Measurements from ENCODE around the gene SCNN1B.
"Not testable (repeated sequence)": the region's sequence is repeated elsewhere in the genome, so short reads cannot be mapped to it uniquely, and the experiment has no call there.

SCNN1B gene, protein sequence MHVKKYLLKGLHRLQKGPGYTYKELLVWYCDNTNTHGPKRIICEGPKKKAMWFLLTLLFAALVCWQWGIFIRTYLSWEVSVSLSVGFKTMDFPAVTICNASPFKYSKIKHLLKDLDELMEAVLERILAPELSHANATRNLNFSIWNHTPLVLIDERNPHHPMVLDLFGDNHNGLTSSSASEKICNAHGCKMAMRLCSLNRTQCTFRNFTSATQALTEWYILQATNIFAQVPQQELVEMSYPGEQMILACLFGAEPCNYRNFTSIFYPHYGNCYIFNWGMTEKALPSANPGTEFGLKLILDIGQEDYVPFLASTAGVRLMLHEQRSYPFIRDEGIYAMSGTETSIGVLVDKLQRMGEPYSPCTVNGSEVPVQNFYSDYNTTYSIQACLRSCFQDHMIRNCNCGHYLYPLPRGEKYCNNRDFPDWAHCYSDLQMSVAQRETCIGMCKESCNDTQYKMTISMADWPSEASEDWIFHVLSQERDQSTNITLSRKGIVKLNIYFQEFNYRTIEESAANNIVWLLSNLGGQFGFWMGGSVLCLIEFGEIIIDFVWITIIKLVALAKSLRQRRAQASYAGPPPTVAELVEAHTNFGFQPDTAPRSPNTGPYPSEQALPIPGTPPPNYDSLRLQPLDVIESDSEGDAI

GRCh38 chr16:23302045-23302956 is at the start of gene SCNN1B:
TSS of gene SCNN1B (plus strand) at chr16:23302302. CDS start at chr16:23348600, 46,298 bp downstream.
- no peak for DNase-seq

DNA sequence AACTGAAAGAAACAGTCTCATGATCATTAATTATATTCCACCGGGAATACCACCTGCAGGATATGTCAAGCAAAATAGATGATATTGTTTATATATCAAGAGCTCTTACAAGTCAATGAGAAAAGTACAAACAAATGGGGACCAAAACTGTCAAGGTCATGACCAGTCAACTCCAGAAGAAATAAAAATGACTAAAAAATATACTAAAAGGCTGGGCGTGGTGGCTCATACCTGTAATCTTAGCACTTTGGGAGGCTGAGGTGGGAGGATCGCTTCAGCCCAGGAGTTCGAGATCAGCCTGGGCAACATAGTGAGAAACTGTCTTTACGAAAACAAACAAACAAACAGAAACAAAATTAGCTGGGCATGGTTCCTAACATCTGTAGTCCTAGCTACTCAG is 49.8 kb upstream of the SCNN1B start:
- no peak for DNase-seq

DNA sequence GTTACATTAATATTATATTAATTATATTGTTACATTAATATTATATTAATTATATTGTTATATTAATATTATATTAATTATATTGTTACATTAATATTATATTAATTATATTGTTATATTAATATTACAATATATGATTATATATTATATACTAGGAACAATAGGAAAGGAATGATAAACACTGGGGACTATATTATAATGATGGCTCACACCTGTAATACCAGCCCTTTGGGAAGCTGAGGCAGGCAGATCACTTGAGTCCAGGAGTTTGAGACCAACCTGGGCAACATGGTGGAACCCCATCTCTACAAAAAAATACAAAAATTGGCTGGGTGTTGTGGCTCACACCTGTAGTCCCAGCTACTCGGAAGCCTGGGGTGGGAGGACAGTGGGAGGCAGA is 48.5 kb upstream of the SCNN1B start:
- DNase-seq = not testable (repeated sequence)

DNA sequence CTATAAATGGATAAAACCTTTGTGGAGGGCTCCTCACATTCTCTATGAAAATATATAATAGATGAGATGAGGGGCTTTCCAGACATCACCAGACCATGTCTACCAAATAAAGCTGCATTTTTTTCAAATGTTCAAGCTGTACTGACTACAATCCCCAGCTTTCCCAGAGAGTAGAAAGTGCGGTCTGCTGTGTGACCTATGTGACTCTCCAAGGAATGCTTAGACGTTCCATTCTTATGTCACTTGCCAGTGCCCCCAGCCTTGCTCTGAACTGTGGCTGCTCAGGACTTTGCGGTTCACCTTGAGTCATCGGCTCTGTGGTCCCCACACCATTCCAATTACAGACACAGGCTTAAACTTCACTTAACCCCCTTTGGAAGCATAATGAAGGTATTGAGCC is 47.8 kb upstream of the SCNN1B start:
- DNase-seq = no peak

- no peak for DNase-seq
Observed at GRCh38 chr16:23255000-23255399, 47.1 kb upstream of the SCNN1B start.

DNA sequence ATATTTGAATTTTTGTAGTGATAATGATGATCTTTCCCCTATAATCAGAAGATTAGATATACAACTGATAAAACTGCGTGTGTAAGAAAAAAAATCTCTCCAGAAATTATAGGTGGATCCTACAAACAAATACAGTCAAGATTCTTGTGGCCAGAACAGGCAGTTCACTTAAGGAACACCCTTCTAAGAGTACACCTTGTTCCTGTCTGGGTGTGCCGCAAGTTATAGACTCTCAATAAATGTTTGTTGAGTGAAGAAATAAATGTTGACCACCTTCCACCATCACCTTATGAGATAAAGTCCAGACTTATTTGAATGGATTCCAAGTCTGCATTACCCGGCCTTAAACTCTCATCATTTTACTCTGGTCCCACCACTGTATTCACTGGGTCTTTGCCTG is 45.7 kb upstream of the SCNN1B start:
- DNase-seq = no peak

DNA sequence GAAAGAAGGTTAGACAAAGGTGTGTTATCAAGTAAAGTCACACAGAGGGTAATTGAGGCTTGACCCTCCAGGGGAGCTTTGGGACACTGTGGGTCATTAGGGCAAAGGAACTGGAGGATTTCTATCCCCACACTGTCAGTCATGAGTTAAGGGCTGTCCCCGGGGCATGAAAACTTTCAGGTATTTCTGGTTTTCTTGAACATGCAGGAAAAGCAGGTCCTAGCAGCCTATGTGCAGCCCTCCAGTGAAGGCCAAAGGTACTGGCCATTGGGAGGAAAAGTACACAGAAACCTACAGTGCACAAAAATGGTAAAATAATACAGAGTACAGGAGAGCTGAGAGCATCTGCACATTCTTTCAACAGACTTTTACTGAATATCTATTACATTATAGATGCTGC is 44.4 kb upstream of the SCNN1B start:
- no peak for DNase-seq

- no peak for DNase-seq
Observed at GRCh38 chr16:23258919-23259237, 43.2 kb upstream of the SCNN1B start.

- no peak for DNase-seq
Observed at GRCh38 chr16:23267647-23268046, 34.5 kb upstream of the SCNN1B start.

GRCh38 chr16:23268561-23268960 is 33.5 kb upstream of the SCNN1B start:
- DNase-seq = no peak

DNA sequence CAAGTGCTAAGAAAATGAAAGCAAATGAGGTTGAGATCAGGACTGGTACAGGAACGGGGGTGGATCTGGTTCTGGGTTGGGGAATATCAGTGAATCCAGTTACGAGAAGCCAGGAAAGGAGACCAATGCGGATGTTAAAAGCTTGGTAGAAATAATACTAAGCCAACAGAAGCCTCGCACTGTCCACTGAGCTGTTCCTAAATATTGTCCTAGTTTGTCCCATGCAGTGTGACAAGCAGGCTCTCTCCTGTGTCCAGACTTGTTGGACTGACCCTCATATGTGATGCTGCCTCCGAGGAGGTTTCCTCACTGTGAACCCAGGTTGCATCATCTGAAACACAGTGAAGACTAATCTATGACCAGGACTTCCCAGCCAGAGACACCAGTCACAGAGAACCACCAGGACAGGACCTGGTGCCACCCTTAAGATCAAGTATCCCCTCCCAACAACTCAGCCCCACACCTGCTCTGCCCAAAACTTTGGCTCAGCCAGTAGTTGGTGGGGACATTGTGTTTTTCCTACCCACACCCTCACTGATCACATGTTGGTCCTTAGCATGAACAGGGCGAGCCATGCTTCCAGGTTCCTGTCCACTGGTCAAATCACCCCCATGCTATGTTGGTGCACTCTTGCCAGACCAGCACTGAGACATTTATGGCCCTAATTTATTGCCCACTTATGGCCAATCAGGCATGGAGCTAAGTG is 32.7 kb upstream of the SCNN1B start:
- DNase-seq = no peak

- no peak for DNase-seq
Observed at GRCh38 chr16:23270654-23271053, 31.4 kb upstream of the SCNN1B start.

DNA sequence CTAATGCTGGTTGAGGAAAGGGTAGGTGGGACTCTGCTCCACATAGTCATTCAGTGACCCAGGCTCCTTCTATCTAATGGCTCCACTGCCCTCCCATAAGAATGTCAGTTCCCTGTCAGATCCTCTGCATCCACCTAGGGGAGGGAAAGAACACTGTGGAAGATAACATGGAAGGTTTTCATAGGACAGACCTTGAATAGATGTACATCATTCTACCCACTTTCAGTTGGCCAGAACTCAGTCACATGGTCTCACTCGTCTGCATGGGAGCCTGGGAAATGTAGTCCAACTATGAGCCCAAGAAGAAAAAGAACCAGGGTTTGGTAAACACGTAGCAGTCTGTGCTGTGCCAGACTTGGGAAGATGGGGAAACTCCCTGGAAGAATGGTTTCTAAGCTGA is 27.1 kb upstream of the SCNN1B start:
- no peak for DNase-seq

GRCh38 chr16:23276821-23277220 is 25.3 kb upstream of the SCNN1B start:
- no peak for DNase-seq

- no peak for DNase-seq
Observed at GRCh38 chr16:23278031-23278430, 24.1 kb upstream of the SCNN1B start.

- no peak for DNase-seq
Observed at GRCh38 chr16:23279721-23280153, 22.4 kb upstream of the SCNN1B start.

DNA sequence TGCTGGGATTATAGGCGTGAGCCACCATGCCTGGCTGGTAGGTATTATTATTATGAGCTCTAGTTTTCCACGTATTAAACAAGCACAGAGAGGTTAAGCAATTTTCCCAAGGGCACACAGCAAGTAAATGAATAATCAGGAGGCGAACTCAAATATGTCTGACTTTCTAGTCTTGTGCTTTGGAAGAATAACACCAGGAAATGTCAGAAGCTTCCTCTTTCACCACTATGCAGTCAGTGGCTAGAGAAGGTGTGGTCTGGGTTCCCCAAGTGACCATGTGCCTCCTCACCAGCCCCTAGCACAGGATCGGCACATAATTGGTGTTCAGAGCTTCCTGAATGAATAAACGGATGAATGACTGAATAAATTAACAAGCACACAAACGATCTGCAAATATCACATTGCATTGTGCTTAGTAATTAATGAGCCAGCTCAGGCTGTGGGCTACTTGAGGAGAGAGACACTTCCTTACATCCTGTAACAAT is 21.6 kb upstream of the SCNN1B start:
- no peak for DNase-seq

DNA sequence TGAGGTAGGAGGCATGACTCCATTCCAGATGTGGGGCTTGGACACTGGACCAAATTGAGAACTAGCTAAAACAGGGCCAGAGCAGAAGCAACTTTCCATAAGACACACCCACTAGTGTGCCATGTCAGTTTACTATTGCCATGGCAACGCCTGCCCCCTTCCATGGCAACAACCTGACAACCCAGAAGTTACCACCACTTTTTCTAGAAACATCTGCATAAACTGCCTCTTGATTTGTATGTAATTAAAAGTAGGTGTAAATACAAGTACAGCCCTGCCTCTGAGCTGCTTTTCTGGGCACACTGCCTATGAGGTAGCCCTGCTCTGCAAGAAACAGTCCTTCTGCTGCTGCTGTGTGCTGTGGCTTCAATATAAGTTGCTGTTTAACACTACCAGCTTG is 19.5 kb upstream of the SCNN1B start:
- no peak for DNase-seq

DNA sequence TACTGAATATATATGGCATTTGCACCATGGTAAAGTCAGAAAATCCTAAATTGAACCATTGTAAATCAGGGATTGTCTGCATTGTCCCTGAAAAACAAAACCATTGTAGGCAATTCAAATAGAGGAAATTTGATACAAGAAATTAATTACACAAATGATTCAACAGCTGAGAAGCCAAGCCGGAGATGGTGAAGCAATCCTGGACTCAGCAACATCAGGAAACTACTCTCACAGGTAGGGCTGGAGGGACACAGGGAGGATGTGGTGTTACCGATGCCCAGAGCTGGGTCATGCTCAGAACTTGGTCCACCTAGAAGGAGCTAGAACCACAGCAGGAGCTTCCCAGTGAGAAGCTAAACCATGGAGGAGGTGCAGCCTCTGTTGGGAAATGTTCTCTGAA is 18.5 kb upstream of the SCNN1B start:
- DNase-seq = no peak

DNA sequence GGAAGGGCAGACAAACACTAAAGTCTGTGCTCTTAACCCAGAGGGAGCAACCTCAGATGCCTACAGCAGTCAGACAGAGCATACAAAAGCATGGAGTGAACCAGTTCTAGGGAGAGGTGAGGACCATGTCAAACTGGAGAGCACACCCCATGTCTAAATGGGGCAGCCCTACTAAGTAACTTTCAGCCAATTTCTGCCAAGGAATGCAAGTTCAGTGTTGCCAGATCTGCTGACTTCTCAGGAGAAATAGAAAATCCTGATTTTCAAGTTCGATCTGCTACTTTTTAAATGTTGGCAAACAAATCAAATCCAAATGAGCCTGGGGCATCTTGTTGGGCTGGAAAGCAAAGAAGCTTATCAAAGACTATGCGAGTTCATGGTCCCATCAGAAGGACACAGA is 17.5 kb upstream of the SCNN1B start:
- DNase-seq = no peak

DNA sequence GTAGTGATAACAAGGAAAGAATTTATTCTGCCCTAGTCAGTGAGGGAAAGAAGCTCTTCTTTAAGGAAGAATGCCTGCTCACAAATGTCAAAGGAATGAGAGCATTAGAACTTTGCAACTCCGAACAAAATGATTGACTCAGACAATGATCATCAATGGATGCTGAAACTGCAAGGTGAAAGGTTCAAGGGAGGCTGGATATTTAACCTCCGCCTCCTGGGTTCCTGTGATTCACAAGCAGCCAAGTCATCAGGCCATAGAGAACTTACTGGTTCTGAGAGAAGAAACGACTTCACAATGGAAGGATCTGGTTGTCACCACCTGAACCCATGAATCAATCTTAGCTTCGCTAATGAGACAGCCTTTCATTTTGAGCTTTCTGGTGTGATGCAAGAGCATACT is 16.0 kb upstream of the SCNN1B start:
- DNase-seq = no peak

- no peak for DNase-seq
Observed at GRCh38 chr16:23288209-23288608, 13.9 kb upstream of the SCNN1B start.
